Activated naive CD8-positive, alpha-beta T cell treated with anti-CD3 and anti-CD28 coated beads, Interleukin-2, amount 50 U/mL, for 24 hours (primary cell): ENCODE results near the gene ZNF17.

Source experiments
- ATAC-seq: fragments of 150-1000 bp; cut with Tn5 transposase; one replicate; pipeline ENCODE4 v1.10.0; 2021
- DNase-seq: peaks from one replicate; pipeline ENCODE4 v3.0.0; 2021
- H3K27ac Mint-ChIP-seq: one replicate; pipeline ENCODE4 v1.8.0; 2021; ENCODE audit warnings: mild to moderate bottlenecking, mixed read lengths
- H3K27me3 Mint-ChIP-seq: one replicate; pipeline ENCODE4 v1.8.0; 2021; ENCODE audit warnings: mixed read lengths
- H3K36me3 Mint-ChIP-seq: one replicate; pipeline ENCODE4 v1.8.0; 2021; ENCODE audit warnings: low read depth, mixed read lengths
- H3K4me1 Mint-ChIP-seq: one replicate; pipeline ENCODE4 v1.8.0; 2021; ENCODE audit warnings: mixed read lengths
- H3K4me3 Mint-ChIP-seq: one replicate; pipeline ENCODE4 v1.8.0; 2021; ENCODE audit warnings: mild to moderate bottlenecking, moderate library complexity, mixed read lengths
- H3K9me3 Mint-ChIP-seq: one replicate; pipeline ENCODE4 v1.8.0; 2021; ENCODE audit warnings: mixed read lengths

Gene ZNF17

DNA sequence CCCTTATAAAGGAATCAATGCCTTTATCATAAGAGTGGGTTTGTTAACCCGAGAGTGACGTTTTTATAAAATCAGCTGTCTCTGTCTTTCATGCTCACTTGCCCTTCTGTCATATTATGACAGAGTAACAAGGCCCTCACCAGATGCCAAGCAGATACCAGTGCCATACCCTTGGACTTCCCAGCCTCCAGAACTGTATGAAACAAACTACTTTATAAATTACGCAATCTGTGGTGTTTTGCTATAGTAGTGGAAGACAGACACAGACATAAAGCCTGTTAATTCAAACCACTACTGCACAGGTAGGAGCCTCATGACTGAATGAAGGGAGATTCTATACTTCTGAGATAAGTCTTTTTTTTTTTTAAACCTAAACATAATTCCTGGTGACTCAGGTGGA lies 41.3 kb downstream of the ZNF17 start:
- Mint-ChIP-seq H3K36me3 (peaks cover 48% of the 10 kb centered on the region), H3K9me3 (peaks cover 35% of the 10 kb centered on the region), H3K4me1 (no peaks in the 10 kb centered on the region), H3K4me3 (no peak overlapping the region), H3K27ac (no peak overlapping the region), H3K27me3 (no peaks in the 10 kb centered on the region)
- no peak for DNase-seq
- ATAC-seq = no peak

- H3K9me3 Mint-ChIP-seq = peaks cover 69% of the 10 kb centered on the region
- no peak overlapping the region for H3K27ac Mint-ChIP-seq
- peaks cover 49% of the 10 kb centered on the region for H3K36me3 Mint-ChIP-seq
- no peak for DNase-seq
- H3K4me3 Mint-ChIP-seq = no peak overlapping the region
- no peaks in the 10 kb centered on the region for H3K27me3 Mint-ChIP-seq
- ATAC-seq = peak; percentile 73
- no peaks in the 10 kb centered on the region for H3K4me1 Mint-ChIP-seq
Observed at GRCh38 chr19:57465680-57466381, 54.9 kb downstream of the ZNF17 start.

DNA sequence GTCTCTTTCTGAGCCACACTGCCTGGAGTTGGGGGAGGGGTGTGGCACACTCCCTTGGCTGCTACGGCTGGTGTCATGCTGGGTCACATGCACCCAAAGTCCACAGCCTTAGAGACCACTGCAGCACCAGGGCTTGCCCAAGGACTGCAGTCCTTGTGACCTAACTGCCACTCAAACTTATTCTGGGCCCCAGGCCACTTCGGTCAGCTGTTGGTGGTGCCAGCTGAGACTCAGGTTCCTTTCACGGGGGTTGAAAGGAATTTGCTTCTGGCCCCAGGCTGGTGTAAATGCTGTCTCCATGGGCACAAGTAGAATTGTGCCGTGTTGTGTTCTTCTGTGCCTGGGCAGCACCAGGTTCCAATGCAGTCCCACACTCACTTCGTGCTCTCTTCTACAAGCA lies 55.5 kb downstream of the ZNF17 start:
- H3K9me3 Mint-ChIP-seq = peaks cover 69% of the 10 kb centered on the region
- peaks cover 49% of the 10 kb centered on the region for H3K36me3 Mint-ChIP-seq
- ATAC-seq = no peak
- no peak overlapping the region for H3K4me3 Mint-ChIP-seq
- H3K4me1 Mint-ChIP-seq = no peaks in the 10 kb centered on the region
- no peak for DNase-seq
- H3K27me3 Mint-ChIP-seq = no peaks in the 10 kb centered on the region
- H3K27ac Mint-ChIP-seq = no peak overlapping the region
